Measurements from ENCODE around the gene POT1. TPM values are rescaled to one million over a fixed set of nuclear protein-coding genes. Genes with fewer than 3 reads are reported as not detected.

Gene POT1
- polyA plus RNA-seq, 1 donor (not counting 4 experiments of a cell fraction or from before 2014, with no cell fraction given), result 36.6 TPM

DNA sequence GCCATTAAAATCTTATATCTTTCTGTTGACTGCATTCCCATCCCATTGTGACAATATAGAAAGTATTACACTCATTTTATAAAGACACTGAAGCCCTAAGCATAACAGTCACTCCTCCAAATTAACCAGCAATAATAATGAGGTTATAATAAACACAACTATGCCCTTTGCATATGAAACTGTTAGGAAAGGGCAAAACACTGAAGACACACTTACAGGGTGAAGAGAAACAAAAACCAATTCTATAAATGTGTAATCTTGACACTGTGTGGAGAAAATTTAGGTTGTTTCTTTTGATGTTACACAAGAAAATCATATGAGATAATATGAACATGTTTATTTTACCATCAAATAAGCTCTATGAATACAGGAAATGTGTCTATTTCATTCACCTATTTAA is 150.0 kb downstream of the POT1 start:
- no peak overlapping the region for H3K27ac ChIP-seq (ENCODE audit: control insufficient read depth, insufficient read depth, low read length)
- dilution Hi-C loops (cut with MboI; ENCODE audit: extremely low pct_ligation_motif_present, low sequenced_read_pairs), result no loop called here

DNA sequence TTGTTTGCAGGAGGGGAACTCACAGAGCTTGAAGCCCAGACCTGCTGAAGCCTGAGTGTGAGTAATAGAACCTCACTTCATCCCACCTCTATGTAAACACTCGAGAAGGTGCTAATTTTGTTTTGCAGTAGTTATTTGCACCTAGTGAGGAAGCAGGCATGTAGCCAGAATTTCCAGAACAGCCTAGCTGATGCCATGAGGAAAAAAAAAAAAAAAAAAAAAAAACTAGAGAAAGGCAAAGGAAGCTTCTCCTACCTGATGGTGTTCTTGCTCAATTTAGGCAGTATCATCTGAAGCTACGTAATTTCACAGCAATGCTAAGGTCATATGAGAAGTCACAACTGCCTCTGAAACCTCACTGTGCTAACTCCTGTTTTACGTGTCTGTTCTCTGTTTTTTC is 150.4 kb downstream of the POT1 start:
- Histone ChIP-seq H3K4me2 (ENCODE audit: control insufficient read depth, extremely low read depth, insufficient read depth, low read depth, low read length) (no peak overlapping the region), H3K4me1 (ENCODE audit: control insufficient read depth, extremely low read depth, insufficient read depth, low read length) (peaks cover 2% of the 10 kb centered on the region), H3K9me1 (ENCODE audit: control insufficient read depth, extremely low read depth, insufficient read depth, low read length) (peaks cover 2% of the 10 kb centered on the region), H3K79me2 (ENCODE audit: control insufficient read depth, insufficient read depth, low read length) (no peaks in the 10 kb centered on the region), H3K9me3 (ENCODE audit: control insufficient read depth, low read depth, low read length) (no peaks in the 10 kb centered on the region), H3K36me3 (ENCODE audit: control insufficient read depth in 2 of 2, extremely low read depth in 1 of 2, insufficient read depth in 2 of 2, low read length in 2 of 2) (no peaks in the 10 kb centered on the region), H3K9ac (ENCODE audit: control insufficient read depth, extremely low read depth, insufficient read depth, low read length) (no peak overlapping the region), H3K27me3 (ENCODE audit: control insufficient read depth, extremely low read depth, insufficient read depth, low read length) (no peaks in the 10 kb centered on the region), H2AFZ (ENCODE audit: control insufficient read depth, low read length) (no peak overlapping the region), H4K20me1 (ENCODE audit: control insufficient read depth, extremely low read depth, insufficient read depth, low read length) (no peaks in the 10 kb centered on the region), H3K27ac (ENCODE audit: control insufficient read depth, insufficient read depth, low read length) (no peak overlapping the region), H3K4me3 (ENCODE audit: control insufficient read depth in 2 of 3, extremely low read depth in 1 of 3, insufficient read depth in 2 of 3, low read depth in 1 of 3, low read length in 3 of 3) (no peak overlapping the region)
- DNase-seq (ENCODE audit: low read depth, low spot score) (no peak), FAIRE-seq (no peak)
- TF ChIP-seq EZH2 (IDR thresholded peaks at IDR 0.05; ENCODE audit: low read length), result no peak
- TF ChIP-seq, protein P1, sequence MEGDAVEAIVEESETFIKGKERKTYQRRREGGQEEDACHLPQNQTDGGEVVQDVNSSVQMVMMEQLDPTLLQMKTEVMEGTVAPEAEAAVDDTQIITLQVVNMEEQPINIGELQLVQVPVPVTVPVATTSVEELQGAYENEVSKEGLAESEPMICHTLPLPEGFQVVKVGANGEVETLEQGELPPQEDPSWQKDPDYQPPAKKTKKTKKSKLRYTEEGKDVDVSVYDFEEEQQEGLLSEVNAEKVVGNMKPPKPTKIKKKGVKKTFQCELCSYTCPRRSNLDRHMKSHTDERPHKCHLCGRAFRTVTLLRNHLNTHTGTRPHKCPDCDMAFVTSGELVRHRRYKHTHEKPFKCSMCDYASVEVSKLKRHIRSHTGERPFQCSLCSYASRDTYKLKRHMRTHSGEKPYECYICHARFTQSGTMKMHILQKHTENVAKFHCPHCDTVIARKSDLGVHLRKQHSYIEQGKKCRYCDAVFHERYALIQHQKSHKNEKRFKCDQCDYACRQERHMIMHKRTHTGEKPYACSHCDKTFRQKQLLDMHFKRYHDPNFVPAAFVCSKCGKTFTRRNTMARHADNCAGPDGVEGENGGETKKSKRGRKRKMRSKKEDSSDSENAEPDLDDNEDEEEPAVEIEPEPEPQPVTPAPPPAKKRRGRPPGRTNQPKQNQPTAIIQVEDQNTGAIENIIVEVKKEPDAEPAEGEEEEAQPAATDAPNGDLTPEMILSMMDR (optimal IDR thresholded peaks at IDR 0.05 in 1 of 3, IDR thresholded peaks at IDR 0.05 in 1 of 3, conservative IDR thresholded peaks at IDR 0.05 in 1 of 3; ENCODE audit: extremely low read depth in 1 of 3, insufficient read depth in 2 of 3, low read length in 3 of 3), result no peak
- dilution Hi-C loops (cut with MboI; ENCODE audit: extremely low pct_ligation_motif_present, low sequenced_read_pairs), result no loop called here

More for the DNA sequence above, 150.0 kb downstream of the POT1 start:
- TF ChIP-seq, protein P1 (optimal IDR thresholded peaks at IDR 0.05 in 1 of 3, IDR thresholded peaks at IDR 0.05 in 1 of 3, conservative IDR thresholded peaks at IDR 0.05 in 1 of 3; ENCODE audit: extremely low read depth in 1 of 3, insufficient read depth in 2 of 3, low read length in 3 of 3), result no peak
- no peak for TF ChIP-seq EZH2 (IDR thresholded peaks at IDR 0.05; ENCODE audit: low read length)
- H3K4me3 ChIP-seq (ENCODE audit: control insufficient read depth in 2 of 3, extremely low read depth in 1 of 3, insufficient read depth in 2 of 3, low read depth in 1 of 3, low read length in 3 of 3), result no peak overlapping the region
- H3K9me1 ChIP-seq (ENCODE audit: control insufficient read depth, extremely low read depth, insufficient read depth, low read length), result peaks cover 2% of the 10 kb centered on the region
- no peak for FAIRE-seq
- H3K4me1 ChIP-seq (ENCODE audit: control insufficient read depth, extremely low read depth, insufficient read depth, low read length), result peaks cover 2% of the 10 kb centered on the region
- no peaks in the 10 kb centered on the region for H4K20me1 ChIP-seq (ENCODE audit: control insufficient read depth, extremely low read depth, insufficient read depth, low read length)
- H3K79me2 ChIP-seq (ENCODE audit: control insufficient read depth, insufficient read depth, low read length), result no peaks in the 10 kb centered on the region
- H3K27me3 ChIP-seq (ENCODE audit: control insufficient read depth, extremely low read depth, insufficient read depth, low read length), result no peaks in the 10 kb centered on the region
- H2AFZ ChIP-seq (ENCODE audit: control insufficient read depth, low read length), result no peak overlapping the region
- no peak for DNase-seq (ENCODE audit: low read depth, low spot score)
- no peak overlapping the region for H3K4me2 ChIP-seq (ENCODE audit: control insufficient read depth, extremely low read depth, insufficient read depth, low read depth, low read length)
- no peaks in the 10 kb centered on the region for H3K9me3 ChIP-seq (ENCODE audit: control insufficient read depth, low read depth, low read length)
- no peaks in the 10 kb centered on the region for H3K36me3 ChIP-seq (ENCODE audit: control insufficient read depth in 2 of 2, extremely low read depth in 1 of 2, insufficient read depth in 2 of 2, low read length in 2 of 2)
- H3K9ac ChIP-seq (ENCODE audit: control insufficient read depth, extremely low read depth, insufficient read depth, low read length), result no peak overlapping the region

All from keratinocyte (primary cell).